ENCODE results near the gene PRDM15.

- TF ChIP-seq CTCF (IDR thresholded peaks at IDR 0.05; ENCODE audit: low read length) (no peak), EZH2phosphoT487 (IDR thresholded peaks at IDR 0.05; ENCODE audit: low read length) (no peak)
These were observed 84.5 kb downstream of the PRDM15 start for GRCh38 chr21:41794600-41794999.
